GM20431 (cell line): Measurements from ENCODE around the gene MAPK11.

Experiments
- in situ Hi-C: fragments of 300-500 bp; cut with MseI, MboI; formaldehyde crosslinking; loops from one replicate; pipeline ENCODE4 v1.15.0; 2020; ENCODE audit warnings: low sequenced_read_pairs; ENCODE audit not compliant: unreplicated experiment

Gene MAPK11

DNA sequence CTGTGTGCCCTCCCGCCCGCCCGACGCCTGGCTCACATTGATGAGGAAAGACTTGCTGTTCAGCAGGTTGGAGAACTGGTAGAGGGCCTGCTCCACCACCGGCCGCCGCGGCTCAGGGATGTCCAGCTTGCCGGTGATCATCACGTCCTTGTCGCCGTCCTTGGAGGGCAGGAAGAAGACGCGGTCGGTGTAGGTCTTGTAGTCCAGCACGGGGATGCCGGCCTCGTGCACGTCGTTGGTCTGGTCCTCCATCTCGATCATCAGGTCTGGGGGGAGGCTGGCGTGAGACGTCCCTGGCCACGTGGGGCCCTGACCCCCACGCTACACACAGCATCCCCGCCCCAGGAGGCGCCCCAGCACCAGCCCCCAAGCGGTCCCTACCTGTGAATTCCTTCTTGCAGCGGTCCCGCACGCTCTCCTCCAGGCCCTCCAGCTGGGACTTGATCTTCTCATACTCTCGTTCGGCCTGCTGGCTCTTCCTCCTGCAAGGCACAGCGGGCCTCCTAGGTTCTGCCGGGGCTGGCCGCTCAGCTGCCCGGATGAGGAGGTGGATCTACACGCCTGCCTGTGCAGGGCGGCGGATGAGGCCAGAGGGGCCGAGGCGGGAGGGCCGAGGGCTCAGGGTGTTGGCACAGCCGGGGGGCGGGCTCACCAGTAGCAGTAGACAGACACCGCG lies 10.7 kb upstream of the MAPK11 start:
- in situ Hi-C loops = no loop called here

- in situ Hi-C loops = no loop called here
Observed at GRCh38 chr22:50280022-50280707, 10.0 kb upstream of the MAPK11 start.

- in situ Hi-C loops = loop anchor here (10.0 kb wide), 1 partner anchor 46 kb away; the partner anchor contains the start of gene DENND6B
Observed at GRCh38 chr22:50278956-50279619, 8.9 kb upstream of the MAPK11 start.

DNA sequence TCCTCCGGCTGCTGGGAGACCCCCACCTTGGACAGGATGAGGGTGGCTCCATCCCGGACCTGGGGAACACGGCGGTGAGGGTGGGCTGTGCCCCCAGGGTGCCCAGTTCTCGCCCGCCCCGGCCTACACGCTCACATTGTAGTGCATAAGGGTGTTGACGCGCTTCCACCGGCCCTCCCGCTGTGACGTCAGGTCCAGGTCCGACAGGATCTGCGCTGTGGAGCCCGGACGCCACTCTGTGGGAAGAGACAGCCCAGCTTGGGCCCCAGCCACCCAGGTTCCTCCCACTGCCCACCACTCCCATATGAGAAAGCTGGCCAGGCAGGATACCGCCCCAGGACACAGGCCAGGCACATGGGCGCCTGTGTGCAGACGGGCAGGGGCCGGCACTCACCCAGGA lies 8.3 kb upstream of the MAPK11 start:
- in situ Hi-C loops = loop anchor here (10.0 kb wide), 1 partner anchor 46 kb away; the partner anchor contains the start of gene DENND6B

DNA sequence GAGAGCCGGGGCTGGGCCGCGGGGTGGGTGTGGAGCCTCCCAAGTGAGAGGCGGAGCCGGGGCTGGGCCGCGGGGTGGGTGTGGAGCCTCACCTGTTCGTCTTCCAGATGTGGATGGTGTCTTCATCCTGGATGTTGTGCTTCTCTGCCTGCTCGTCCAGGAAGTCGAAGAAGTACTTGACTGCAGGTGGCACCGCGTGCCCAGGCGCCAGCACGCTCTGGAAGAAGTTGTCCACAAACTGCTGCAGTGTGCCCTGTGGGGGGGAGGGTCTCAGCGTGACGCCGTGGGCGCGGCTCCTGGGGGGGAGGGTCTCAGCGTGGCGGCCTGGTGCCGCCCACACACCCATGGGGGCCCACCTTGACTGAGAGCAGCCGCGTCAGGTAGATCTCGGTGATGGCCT lies 7.6 kb upstream of the MAPK11 start:
- in situ Hi-C loops = loop anchor here (10.0 kb wide), 1 partner anchor 47 kb away; the partner anchor contains the start of gene DENND6B

DNA sequence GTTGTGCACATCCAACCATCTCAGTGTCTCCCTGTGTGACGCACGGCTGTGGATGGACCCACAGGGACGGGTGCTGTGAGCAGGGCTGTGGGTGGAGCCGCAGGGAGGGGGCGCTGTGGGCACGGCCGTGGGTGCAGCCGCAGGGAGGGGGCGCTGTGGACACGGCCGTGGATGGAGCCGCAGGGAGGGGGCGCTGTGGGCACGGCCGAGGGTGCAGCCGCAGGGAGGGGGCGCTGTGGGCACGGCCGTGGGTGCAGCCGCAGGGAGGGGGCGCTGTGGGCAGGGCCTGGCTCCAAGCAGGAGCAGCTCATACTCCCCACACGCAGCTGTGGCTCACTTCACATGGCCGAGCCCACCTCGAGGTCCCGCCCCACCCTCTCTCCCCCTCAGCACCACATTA lies 6.0 kb upstream of the MAPK11 start:
- in situ Hi-C loops = loop anchor here (10.0 kb wide), 1 partner anchor 49 kb away; the partner anchor contains the start of gene DENND6B

- in situ Hi-C loops = loop anchor here (10.0 kb wide), 1 partner anchor 49 kb away; the partner anchor contains the start of gene DENND6B
Observed at GRCh38 chr22:50275181-50276055, 5.2 kb upstream of the MAPK11 start.

- in situ Hi-C loops = loop anchor here (10.0 kb wide), 1 partner anchor 50 kb away; the partner anchor contains the start of gene DENND6B
Observed at GRCh38 chr22:50274771-50275170, 4.6 kb upstream of the MAPK11 start.

- in situ Hi-C loops = loop anchor here (10.0 kb wide), 1 partner anchor 50 kb away; the partner anchor contains the start of gene DENND6B
Observed at GRCh38 chr22:50274311-50274710, 4.1 kb upstream of the MAPK11 start.

DNA sequence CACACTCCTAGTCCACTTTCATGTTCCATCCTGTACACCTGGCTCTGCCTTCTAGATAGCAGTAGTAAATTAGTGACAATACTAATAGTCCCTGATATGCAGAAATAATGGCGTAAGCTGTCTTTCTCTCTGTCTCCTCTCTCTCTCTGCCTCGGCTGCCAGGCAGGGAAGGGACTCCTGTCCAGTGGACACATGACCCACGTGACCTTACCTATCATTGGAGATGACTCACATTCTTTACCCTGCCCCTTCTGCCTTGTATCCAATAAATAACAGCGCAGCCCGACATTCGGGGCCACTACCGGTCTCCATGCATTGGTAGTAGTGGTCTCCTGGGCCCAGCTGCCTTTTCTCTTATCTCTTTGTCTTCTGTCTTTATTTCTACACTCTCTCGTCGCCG lies 3.6 kb upstream of the MAPK11 start:
- in situ Hi-C loops = loop anchor here (10.0 kb wide), 1 partner anchor 51 kb away; the partner anchor contains the start of gene DENND6B

DNA sequence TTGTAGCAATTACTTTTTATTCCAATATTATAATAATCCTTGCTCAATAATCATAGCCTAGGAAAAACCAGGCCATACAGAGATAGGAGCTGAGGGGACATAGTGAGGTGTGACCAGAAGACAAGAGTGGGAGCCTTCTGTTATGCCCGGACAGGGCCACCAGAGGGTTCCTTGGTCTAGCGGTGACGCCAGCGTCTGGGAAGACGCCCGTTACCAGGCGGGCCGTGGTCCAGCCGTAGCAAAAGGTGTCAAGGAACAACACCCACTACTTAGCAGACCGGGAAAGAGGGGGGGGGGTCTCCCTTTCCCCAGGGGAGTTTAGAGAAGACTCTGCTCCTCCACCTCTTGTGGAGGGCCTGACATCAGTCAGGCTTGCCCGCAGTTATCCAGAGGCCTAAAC lies 3.2 kb upstream of the MAPK11 start:
- in situ Hi-C loops = loop anchor here (10.0 kb wide), 1 partner anchor 51 kb away; the partner anchor contains the start of gene DENND6B

GRCh38 chr22:50272044-50272802 lies 2.0 kb upstream of the MAPK11 start:
- in situ Hi-C loops = loop anchor here (10.0 kb wide), 1 partner anchor 53 kb away; the partner anchor contains the start of gene DENND6B

GRCh38 chr22:50271519-50271970 lies 1.4 kb upstream of the MAPK11 start:
- in situ Hi-C loops = loop anchor here (10.0 kb wide), 1 partner anchor 53 kb away; the partner anchor contains the start of gene DENND6B

DNA sequence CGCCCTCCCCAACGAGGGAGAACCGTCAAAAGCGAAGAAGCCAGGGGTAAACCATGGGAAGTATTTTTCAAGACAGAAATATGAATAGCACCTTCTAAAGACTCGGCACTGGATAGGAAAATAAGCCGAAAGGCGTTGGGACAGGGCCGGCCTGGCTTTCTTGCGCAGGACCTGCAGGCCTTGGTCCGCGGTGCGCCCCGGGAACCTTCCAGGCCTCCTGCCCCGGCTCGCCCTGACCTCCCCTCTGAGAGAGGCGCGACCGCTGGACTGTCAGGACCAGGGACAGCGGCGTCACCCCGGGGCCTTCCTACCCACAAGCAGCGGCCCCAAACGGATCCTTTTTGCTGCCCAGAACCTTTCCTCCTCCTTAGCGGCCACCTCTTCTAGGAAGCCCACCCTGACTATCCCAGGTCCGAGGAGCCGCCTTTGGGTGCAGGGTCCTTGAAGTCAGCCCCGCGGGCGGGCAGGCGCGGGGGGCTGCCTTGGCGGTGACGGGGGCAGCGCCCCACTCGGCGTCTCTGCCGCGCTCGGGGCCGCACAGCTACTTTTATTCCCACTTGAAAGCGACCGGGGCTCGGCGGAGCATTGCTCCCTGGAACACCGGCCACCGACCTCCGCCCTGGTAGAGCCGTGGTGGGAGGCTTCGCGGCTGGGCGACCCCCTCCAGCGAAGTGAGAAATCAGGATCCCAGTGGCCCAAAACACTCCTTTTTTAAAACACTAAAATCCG lies 650 bp upstream of the MAPK11 start:
- in situ Hi-C loops = loop anchor here (10.0 kb wide), 1 partner anchor 54 kb away; the partner anchor contains the start of gene DENND6B

DNA sequence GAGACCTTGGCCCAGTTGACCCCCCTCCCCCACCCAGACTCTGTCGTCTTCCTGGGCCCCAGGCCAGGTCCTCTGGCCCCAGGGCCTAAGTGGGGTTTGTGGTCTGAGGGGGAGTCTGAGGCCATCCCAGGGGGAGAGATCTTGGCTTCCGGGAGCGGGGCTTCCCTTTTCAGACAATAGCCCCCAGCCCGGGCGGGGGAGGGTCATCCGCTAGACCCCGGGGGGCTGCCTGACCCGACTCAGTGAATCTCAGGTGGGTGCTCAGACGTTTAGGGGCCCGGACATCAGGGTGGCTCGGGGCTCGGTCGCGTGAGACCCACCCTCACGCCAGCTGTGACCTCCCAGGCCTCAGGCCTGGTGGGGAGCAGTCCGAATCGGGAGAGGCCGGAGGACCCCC lies 609 bp downstream of the MAPK11 start:
- in situ Hi-C loops = no loop called here

DNA sequence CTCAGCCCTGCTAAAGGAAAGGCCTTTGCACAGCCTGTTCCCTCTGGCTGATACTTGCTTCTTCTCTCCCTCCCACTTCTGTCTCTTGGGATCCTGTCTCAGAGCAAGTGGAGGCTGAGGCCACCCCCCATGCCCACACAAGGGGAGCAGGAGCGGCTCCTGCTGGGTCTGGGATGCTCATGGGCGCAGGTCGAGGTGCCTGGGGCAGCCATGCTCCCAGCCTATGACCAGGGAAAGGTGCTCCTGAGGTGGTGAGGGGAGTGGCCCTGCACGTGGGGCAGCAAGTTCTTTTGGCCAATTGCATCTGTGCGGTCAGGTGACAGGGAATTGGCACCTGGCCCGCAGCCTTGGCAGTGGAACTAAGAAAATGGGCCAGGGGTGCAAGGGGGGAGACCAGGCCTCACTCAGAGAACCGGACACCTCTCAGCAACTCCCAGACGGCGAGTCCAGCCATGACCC lies 1.5 kb downstream of the MAPK11 start:
- in situ Hi-C loops = no loop called here

DNA sequence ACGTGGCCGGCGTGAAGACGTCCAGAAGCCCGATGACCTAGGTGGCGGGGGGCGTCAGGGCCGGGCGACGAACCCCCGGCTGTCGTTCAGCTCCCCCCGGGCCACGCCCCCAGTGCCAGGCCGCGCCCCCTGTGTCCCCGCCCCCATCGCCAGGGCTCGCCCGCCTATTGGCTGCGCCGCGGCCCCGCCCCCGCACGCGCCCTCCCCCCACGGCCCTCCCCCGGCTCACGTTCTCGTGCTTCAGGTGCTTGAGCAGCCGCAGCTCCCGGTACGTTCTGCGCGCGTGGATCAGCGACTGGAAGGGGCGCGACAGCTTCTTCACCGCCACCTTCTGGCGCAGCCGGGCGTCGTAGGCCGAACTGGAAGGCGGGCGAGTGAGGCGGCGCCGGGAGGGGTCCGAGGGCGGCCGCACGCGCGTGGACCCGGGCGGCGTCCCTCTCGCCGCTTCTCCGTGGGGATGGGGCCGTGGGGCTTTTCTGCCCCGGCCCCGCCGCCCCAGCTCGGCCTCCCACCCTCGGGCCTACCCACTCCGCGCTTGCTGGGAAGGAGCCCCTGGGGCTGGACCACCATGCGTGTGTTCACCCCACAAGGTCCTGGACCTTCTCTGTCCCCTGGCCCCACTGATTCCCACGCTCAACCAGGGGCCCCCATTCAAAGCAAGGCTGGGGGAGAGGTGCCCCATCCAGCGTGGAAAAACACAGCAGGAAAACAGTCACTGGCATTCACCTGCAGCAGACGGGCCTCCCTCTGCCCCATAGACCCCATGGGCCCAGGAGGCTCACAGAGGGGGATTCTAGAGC lies 2.4 kb downstream of the MAPK11 start:
- in situ Hi-C loops = no loop called here
